OCI-LY1 (cell line): ENCODE measurements around the gene SRD5A1.

Source experiments
- CTCF ChIP-seq: fragments of 200-600 bp; sonication (generic), shearing (Covaris generic); IDR thresholded peaks from 2 replicates; pipeline ENCODE4 v1.5.1; 2017; ENCODE audit warnings: mild to moderate bottlenecking, antibody characterized with exemption, low read length, moderate library complexity, mixed read lengths
- EZH2 ChIP-seq: fragments of 200-600 bp; sonication (generic), shearing (Covaris generic); IDR thresholded peaks from 2 replicates; pipeline ENCODE4 v1.8.0; 2017; ENCODE audit warnings: borderline replicate concordance, mixed run types, mild to moderate bottlenecking, antibody characterized with exemption, low read length, moderate library complexity, mixed read lengths

- TF ChIP-seq CTCF, result no peak
- no peak for TF ChIP-seq EZH2
Observed at GRCh38 chr5:6596388-6596787, 36.9 kb upstream of the SRD5A1 start.
